ENCODE results near the gene SP8. TPM values are rescaled to one million over a fixed set of nuclear protein-coding genes. Genes with fewer than 3 reads are reported as not detected.

Gene SP8
- total RNA-seq, 1 donor from 2014 or later: 19.8 TPM

GRCh38 chr7:20786049-20786412, 655 bp downstream of the SP8 start:
- peak overlapping the region; percentile 90 for H3K4me3 Mint-ChIP-seq
- no peaks in the 10 kb centered on the region for H3K9me3 ChIP-seq (ENCODE audit: low read depth)
- peaks cover 51% of the 10 kb centered on the region for H3K4me1 ChIP-seq
- peak overlapping the region; percentile 70 for H3K27ac ChIP-seq
- peak overlapping the region; percentile 79 for H3K27ac Mint-ChIP-seq
- no peak for TF ChIP-seq EZH2 (IDR thresholded peaks at IDR 0.05)
- no peak for TF ChIP-seq EZH2phosphoT487 (IDR thresholded peaks at IDR 0.05)
- no peak for TF ChIP-seq CTCF (IDR thresholded peaks at IDR 0.05)
- DNase-seq (ENCODE audit: low spot score): no peak
- H3K9me3 Mint-ChIP-seq: peaks cover 3% of the 10 kb centered on the region
- peaks cover 60% of the 10 kb centered on the region for H3K27me3 ChIP-seq
- peak overlapping the region; percentile 51 for H3K9ac ChIP-seq
- peak overlapping the region; percentile 83 for H3K4me2 ChIP-seq
- peak overlapping the region; percentile 94 for H3K4me3 ChIP-seq
- no peak overlapping the region for H2AFZ ChIP-seq (replicated peaks)
- peaks cover 42% of the 10 kb centered on the region for H3K27me3 Mint-ChIP-seq (ENCODE audit: insufficient read depth, low read depth)
- peaks cover 51% of the 10 kb centered on the region for H4K20me1 ChIP-seq (ENCODE audit: low read depth)
- peaks cover 9% of the 10 kb centered on the region for H3K36me3 Mint-ChIP-seq
- H3K79me2 ChIP-seq (ENCODE audit: low read depth): peaks cover 54% of the 10 kb centered on the region
- H3K4me1 Mint-ChIP-seq: peaks cover 51% of the 10 kb centered on the region
- H3K36me3 ChIP-seq: peaks cover 11% of the 10 kb centered on the region
- H3F3A ChIP-seq (ENCODE audit: low read depth): peaks cover 71% of the 10 kb centered on the region

- H3K9me3 Mint-ChIP-seq: peaks cover 3% of the 10 kb centered on the region
- peak overlapping the region; percentile 90 for H3K27ac Mint-ChIP-seq
- H3K4me3 Mint-ChIP-seq: peak overlapping the region; percentile 90
These were observed 1.3 kb downstream of the SP8 start for GRCh38 chr7:20785157-20786048.

GRCh38 chr7:20784388-20785156, 2.1 kb downstream of the SP8 start:
- H3K27me3 ChIP-seq: peaks cover 64% of the 10 kb centered on the region
- H3K4me3 ChIP-seq: peak overlapping the region; percentile 94
- no peak overlapping the region for H2AFZ ChIP-seq (replicated peaks)
- peaks cover 66% of the 10 kb centered on the region for H4K20me1 ChIP-seq (ENCODE audit: low read depth)
- peaks cover 73% of the 10 kb centered on the region for H3F3A ChIP-seq (ENCODE audit: low read depth)
- H3K9me3 ChIP-seq (ENCODE audit: low read depth): no peaks in the 10 kb centered on the region
- Mint-ChIP-seq H3K4me3 (peak overlapping the region; percentile 95), H3K9me3 (peaks cover 3% of the 10 kb centered on the region), H3K4me1 (peaks cover 53% of the 10 kb centered on the region), H3K27me3 (ENCODE audit: insufficient read depth, low read depth) (peaks cover 42% of the 10 kb centered on the region), H3K36me3 (peaks cover 9% of the 10 kb centered on the region), H3K27ac (no peak overlapping the region)
- H3K4me1 ChIP-seq: peaks cover 53% of the 10 kb centered on the region
- H3K27ac ChIP-seq: peak overlapping the region; percentile 70
- peak; percentile 74 for DNase-seq (ENCODE audit: low spot score)
- peaks cover 67% of the 10 kb centered on the region for H3K79me2 ChIP-seq (ENCODE audit: low read depth)
- H3K36me3 ChIP-seq: peaks cover 11% of the 10 kb centered on the region
- TF ChIP-seq EZH2 (IDR thresholded peaks at IDR 0.05) (no peak), EZH2phosphoT487 (IDR thresholded peaks at IDR 0.05) (no peak), CTCF (IDR thresholded peaks at IDR 0.05) (peak; percentile 34)
- H3K4me2 ChIP-seq: peak overlapping the region; percentile 83
- H3K9ac ChIP-seq: peak overlapping the region; percentile 36

More at GRCh38 chr7:20785157-20786048, 1.3 kb downstream of the SP8 start:
- Histone ChIP-seq H3K36me3 (peaks cover 11% of the 10 kb centered on the region), H3K9ac (peak overlapping the region; percentile 51), H2AFZ (replicated peaks) (no peak overlapping the region), H3K4me3 (peak overlapping the region; percentile 94), H3F3A (ENCODE audit: low read depth) (peaks cover 71% of the 10 kb centered on the region), H3K27ac (peak overlapping the region; percentile 70), H3K4me1 (peaks cover 53% of the 10 kb centered on the region), H3K4me2 (peak overlapping the region; percentile 83), H3K27me3 (peaks cover 64% of the 10 kb centered on the region), H4K20me1 (ENCODE audit: low read depth) (peaks cover 57% of the 10 kb centered on the region), H3K9me3 (ENCODE audit: low read depth) (no peaks in the 10 kb centered on the region), H3K79me2 (ENCODE audit: low read depth) (peaks cover 60% of the 10 kb centered on the region)
- H3K4me1 Mint-ChIP-seq: peaks cover 53% of the 10 kb centered on the region
- peaks cover 9% of the 10 kb centered on the region for H3K36me3 Mint-ChIP-seq
- H3K27me3 Mint-ChIP-seq (ENCODE audit: insufficient read depth, low read depth): peaks cover 42% of the 10 kb centered on the region
- peak; percentile 71 for DNase-seq (ENCODE audit: low spot score)
- no peak for TF ChIP-seq EZH2 (IDR thresholded peaks at IDR 0.05)
- no peak for TF ChIP-seq CTCF (IDR thresholded peaks at IDR 0.05)
- no peak for TF ChIP-seq EZH2phosphoT487 (IDR thresholded peaks at IDR 0.05)

All from neural progenitor cell (in vitro differentiated cells).